Measurements from ENCODE around the gene LMBRD2.
"Not testable (repeated sequence)": the region's sequence is repeated elsewhere in the genome, so short reads cannot be mapped to it uniquely, and the experiment has no call there.

LMBRD2 gene

DNA sequence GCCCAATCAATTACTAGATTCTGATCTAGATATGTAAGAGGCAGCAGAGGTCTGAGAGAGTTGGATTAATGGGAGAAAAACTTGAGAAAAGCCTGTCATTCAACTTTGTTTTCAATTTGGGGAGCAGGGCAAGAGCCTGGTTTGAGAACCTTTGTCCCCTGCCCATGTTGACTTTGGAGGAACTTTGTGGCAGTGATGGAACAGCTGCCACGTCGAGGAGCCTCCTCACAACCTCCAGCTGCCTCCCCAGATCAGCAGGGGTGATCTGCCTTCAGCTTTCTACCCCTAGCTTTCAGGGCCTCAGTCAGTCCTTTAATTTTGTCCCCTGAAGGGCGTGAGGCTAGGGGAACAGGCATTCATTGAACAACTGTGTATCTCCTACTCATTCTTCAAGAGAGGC is 8.9 kb upstream of the LMBRD2 start:
- no peak for DNase-seq

DNA sequence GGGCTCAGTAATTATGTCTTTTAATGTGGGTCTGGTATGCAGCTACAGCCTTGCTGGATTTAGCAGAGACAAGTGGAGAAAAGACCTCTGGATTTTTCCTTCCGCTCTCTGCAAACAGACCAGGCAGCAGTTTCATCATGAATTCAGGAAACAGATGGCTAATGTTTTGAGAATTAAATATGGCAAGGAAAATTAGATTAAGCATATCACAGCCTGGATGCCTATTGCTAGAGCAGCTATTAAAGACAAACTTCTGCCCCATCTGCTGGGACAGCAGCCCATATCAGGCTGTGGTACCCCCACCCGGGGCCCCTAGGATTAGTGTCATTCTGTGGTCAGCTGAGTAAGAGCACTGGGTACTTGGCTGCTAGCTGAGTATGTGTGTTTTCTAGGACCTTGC is 6.5 kb upstream of the LMBRD2 start:
- no peak for DNase-seq

GRCh38 chr5:36156619-36157018 is 4.9 kb upstream of the LMBRD2 start:
- no peak for DNase-seq

DNA sequence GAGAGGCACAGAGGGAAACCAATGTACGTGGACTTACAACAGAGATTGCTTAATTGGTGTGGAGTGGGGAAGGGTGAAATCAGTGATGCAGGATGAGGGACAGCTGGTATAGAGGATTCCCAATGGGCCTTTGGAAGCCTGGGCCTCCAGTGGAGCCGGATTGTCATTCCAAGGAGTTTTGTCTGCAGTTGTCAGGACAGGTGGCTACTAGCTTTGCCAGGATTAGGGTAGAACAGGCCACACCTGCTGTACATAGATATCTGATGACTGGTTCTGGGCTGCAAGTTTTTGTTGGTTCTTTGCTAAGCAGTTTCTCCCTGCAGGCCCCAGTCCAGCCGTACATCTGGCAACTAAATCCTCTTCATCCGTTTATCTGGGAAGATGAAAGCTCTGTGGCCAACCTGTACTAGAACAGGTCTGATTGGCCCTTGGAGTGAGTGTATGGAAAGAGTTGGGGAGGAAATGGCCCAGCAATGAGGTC is 4.5 kb upstream of the LMBRD2 start:
- DNase-seq: no peak

- DNase-seq: no peak
These were observed 3.6 kb upstream of the LMBRD2 start for GRCh38 chr5:36155291-36155690.

GRCh38 chr5:36153726-36154125 is 2.0 kb upstream of the LMBRD2 start:
- no peak for DNase-seq

- DNase-seq: no peak
These were observed 1.6 kb upstream of the LMBRD2 start for GRCh38 chr5:36153298-36153677.

DNA sequence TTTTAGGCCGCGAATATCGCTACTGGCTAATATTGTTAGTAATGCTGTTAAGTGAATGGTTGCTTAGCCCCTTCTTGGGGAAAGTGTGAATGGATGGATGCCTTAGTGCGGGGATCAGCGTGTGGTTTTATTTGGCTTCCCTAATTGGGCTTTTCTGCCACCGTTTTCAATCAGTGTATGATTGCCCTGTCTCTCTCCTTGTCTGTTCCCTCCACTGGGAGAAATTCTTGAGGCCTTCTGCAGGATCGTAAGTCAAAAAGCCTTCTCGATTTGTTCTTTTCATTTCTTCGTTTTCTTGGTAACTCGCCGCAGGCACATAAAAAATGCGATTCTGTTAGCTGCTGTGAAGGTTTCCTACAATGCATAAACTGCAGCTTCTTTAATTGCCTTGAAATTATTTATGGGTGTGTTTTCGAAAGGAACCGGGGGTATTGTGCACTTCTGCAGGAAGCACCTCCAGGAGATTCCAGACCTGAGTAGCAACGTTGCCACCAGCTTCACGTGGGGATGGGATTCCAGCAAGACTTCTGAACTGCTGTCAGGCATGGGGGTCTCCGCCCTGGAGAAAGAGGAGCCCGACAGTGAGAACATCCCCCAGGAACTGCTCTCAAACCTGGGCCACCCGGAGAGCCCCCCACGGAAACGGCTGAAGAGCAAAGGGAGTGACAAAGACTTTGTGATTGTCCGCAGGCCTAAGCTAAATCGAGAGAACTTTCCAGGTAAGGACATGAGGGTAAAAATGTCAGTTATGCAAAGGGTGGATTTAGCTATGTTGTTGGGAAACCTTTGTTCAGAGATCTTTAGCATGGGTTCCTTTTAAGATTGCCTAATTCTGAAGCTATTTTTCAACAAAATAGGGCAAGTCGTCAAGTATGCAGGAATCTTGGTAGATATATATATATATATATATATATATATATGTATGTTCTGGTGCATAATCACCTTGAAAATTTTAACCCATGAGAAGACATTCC is 924 bp upstream of the LMBRD2 start:
- DNase-seq: no peak

DNA sequence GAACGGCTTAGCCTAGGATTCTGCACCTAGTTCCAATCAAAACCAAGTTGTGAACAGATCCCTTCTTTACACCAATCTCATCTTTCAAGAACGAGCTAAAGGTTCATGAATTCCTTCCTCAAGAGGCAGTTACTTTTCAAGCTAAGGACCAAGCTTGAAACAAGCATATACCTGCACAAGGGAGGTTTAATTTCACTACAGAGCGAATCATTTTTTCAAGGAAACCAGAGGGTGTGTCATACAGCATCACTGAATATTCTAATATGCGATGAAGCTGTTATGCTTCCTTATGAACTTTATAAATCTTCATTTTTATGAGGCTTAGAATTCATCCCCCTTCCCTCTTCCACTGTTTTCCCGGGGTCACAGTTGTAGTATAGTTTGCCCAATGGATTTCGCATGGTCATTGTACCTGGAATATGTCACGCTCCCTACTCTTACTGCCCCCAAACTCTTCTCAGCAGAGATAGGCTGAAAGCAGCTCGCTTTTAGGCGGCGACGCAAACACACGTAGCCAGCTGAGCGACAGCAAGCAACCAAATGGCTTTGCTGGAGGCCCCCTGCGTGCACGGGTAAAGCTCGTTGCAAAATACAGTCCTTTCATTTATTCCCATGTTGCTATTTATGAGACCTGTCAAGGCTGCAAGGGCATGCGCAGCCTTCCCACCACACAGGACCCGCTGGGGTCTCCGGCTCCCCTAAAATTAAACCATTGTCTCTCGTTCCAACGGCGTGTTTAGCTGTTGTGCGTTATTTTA is 832 bp downstream of the LMBRD2 start:
- peak; percentile 38 for DNase-seq

- DNase-seq: no peak
These were observed 4.0 kb downstream of the LMBRD2 start for GRCh38 chr5:36147681-36148080.

GRCh38 chr5:36146390-36146789 is 5.3 kb downstream of the LMBRD2 start:
- no peak for DNase-seq

- DNase-seq: no peak
These were observed 6.4 kb downstream of the LMBRD2 start for GRCh38 chr5:36145311-36145710.

DNA sequence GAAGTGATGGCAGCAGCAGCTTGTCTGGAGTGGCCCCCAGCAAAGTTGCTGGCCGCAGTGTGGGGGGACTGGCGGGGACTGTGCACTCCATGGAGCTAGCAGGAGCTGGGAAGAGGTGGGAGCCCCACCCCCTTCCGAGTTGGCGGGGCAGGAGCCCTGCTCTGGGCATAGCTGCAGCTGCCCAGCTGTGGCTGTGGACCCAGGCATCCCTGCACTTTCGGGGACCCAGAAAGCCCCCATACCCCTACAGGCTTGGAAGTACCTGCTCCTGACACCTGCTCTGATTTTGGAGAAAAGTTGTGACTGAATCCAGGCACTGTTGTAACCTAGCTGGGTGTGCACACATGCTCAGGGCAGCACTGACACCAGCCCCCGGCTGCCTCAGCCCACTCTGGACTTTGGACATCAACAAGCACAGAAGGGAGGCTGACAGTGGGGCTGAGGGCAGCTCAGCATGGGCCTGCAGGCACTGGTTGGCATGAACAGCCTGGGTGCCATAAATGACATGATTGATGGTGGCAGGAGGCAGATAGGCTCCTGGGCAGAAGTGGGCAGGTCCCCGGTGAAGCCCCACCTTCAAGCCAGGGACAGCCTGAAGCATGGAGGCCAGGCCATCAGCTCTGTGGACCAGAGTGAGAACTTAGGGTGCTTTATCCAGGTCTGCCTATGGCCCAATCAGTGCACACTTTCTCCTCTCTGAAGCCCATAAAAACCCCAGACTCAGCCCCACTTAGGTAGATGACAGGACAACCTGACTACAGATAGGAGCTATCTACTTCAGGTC is 12.6 kb downstream of the LMBRD2 start:
- DNase-seq: no peak

- DNase-seq: no peak
These were observed 15.1 kb downstream of the LMBRD2 start for GRCh38 chr5:36136581-36136980.

DNA sequence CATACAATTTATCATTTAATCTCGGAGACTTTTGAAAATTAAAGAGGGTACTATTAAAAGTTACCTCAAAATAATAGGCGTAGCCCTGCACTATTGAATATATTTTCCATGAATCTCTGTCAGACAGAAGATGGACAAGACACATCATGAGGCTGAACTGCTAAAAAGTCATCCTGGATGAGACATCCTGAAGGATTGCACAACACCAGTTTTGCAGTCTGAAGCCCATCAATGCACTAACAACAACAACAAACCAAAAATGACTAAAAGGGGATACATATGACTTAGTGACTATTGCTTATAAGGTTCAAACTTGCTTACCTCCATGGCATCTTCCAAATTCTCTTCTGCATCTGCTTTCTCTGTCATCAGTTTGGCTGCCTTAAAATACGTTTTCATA is 15.7 kb downstream of the LMBRD2 start:
- no peak for DNase-seq

- DNase-seq: not testable (repeated sequence)
These were observed 18.7 kb downstream of the LMBRD2 start for GRCh38 chr5:36133009-36133408.

- not testable (repeated sequence) for DNase-seq
These were observed 22.0 kb downstream of the LMBRD2 start for GRCh38 chr5:36129666-36130065.

DNA sequence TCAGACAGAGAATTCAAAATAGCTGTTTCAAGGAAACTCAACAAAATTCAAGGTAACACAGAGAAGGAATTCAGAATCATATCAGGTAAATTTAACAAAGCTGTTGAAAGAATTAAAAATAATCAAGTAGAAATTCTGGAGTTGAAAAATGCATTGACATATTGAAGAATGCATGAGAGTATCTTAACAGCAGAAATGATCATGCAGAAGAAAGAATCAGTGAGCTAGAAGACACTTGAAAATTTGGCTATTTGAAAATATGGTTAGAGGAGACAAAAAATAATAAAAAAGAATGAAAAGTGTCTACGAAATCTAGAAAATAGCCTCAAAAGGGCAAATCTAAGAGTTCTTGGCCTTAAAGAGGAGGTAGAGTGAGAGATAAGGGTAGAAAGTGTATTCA is 22.9 kb downstream of the LMBRD2 start:
- DNase-seq: no peak

- DNase-seq: no peak
These were observed 25.8 kb downstream of the LMBRD2 start for GRCh38 chr5:36125868-36126267.

- DNase-seq: no peak
These were observed 40.4 kb downstream of the LMBRD2 start for GRCh38 chr5:36111238-36111637.

DNA sequence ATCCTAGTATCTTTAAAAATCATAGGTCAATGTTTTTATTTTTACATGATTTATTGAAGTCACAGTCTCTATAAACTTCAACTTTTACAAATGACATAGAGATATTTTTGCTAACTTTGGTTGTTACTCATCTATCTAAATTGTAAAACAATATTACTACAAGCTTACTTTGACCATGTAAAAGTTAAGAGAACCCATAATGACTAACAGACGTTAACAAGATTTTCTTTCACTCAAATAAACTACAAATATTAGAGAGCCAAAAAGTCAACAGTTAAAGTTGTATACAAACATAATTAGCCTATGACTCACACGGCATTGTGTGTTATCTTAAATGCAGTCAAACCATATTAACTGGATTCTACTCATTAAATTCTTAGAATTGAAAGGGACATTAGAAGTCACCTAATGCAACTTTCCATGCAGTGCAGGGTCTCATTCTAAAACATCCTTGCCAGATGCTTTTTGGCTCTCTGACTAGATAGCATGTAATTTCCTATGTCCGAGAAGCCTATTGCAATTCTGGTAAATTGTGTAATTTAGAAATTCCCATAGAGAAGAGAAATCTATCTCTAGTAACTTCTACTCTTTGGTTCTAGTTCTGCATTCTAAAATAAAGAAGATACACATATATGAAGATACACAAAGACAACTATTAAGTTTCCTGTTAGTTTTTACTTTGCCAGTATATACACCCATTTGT is 42.8 kb downstream of the LMBRD2 start:
- no peak for DNase-seq

DNA sequence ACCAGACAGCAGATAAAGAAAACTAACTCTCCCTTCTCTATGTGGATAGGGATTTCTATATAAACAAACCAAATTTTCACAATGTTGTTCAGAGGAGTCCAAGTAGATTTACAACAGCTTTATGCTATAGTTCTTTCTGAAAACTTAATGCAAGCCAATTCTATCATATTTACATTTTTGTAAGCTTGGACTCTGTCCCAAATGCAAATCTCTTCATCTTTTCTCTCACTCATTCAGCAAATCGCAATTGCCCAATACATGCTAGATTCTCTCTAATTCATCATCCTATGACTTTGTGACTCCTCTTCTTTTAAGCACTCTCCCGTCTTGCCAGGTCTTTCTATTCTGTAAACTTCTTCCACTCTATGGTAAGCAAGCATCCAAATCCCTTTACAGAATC is 45.9 kb downstream of the LMBRD2 start:
- no peak for DNase-seq

DNA sequence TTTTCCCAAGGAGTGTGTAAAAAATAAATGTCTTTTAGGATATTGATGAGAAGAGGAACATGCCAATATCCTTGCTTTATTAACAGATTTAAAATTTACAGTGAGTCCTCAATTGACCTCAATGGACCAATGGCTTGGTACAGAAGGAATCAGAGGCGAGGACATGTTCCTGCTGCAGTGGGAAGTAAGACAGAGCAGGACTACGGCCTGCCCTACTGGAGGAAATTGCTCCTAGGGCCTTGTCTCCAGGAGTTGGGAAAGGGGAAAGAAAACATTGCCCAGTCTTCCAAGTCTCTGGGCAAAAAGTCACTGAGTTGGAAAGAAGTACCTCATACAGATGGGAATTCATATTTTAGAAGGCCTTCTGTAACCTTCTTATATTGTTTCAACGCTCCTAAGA is 51.9 kb downstream of the LMBRD2 start:
- no peak for DNase-seq
